ENCODE data around the gene DSG3.
A peak's percentile ranks its signal among the peaks of the same experiment; 100 is the strongest.
"Not testable (repeated sequence)": the region's sequence is repeated elsewhere in the genome, so short reads cannot be mapped to it uniquely, and the experiment has no call there.

DSG3 gene

DNA sequence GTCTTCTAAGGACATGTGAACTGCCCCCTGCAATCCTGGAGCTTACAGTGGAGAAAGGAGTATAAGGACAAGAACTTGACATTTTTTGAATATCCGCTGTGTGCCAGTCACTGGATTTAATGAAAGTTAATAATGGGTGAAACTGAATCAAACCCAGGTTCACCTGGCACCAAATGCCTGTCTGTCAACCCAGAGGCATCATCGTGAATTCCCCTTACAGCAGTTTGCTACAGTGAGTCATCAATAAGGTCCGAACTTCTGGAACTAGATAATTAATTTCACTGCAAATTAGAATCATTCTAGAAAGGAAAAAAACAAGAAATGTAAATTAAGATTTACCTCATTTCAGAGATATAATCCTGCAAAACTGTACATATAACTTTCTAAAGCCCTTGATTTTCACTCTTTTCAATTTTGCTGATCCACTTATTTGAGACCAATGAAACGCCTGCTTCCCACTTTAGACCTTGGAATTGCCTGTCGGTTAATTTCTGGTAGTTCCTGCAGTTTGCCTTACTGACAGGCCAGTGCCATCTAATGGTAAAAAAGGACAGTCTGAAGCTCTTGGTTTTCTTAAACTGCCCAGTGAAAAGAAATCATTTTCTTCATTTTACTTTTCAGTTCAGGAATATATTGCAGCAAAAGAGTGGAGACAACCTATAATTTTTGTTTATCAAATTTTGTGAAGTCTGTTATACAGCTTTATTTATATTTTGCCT lies 58.6 kb downstream of the DSG3 start:
- H3K4me3 ChIP-seq (ENCODE audit: low read length), result no peak overlapping the region
- no peak for DNase-seq (ENCODE audit: low read depth)
- TF ChIP-seq CTCF (conservative IDR thresholded peaks at IDR 0.05; ENCODE audit: low read depth, low read length), result peak; percentile 56

GRCh38 chr18:31507124-31507523 lies 59.6 kb downstream of the DSG3 start:
- not testable (repeated sequence) for DNase-seq (ENCODE audit: low read depth); H3K4me3 ChIP-seq (ENCODE audit: low read length)

DNA sequence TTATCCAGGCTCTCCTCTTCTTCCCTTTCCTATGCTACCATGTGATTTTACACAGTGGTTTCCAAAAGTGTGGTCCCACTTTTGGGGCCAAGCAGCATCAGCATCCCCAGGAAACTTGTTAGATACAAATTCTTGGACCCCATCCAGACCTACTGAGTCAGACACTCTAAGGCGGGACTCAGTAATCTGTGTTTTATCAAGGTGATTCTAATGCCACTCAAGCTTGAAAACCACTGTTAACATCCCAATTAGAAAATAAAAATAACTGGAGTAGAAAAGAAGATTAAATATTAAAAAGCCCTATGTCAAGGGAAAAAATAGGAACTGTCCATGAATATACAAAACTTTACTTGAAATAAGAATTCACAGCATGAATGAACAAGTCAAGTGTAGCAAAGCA lies 61.2 kb downstream of the DSG3 start:
- no peak overlapping the region for H3K4me3 ChIP-seq (ENCODE audit: low read length)
- TF ChIP-seq CTCF (conservative IDR thresholded peaks at IDR 0.05; ENCODE audit: low read depth, low read length), result no peak
- DNase-seq (ENCODE audit: low read depth), result peak; percentile 42

DNA sequence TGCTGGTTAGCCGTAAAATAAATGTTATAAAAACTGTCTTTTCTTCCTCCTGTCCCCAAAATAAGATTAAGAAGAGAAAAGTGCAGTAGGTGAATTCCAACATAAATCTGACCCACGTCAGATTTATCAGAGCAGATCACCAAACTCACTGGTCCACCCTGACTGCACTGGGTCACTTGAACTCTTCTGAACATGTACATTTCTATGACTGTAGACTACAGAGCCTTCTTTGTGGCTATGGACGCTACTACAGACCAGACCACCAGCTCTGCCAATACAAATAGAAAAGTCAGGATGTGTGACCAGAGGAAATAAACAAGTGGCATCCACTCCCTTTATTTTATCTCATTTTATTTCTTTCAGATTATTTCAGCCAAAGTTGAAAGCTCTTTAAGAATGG lies 62.0 kb downstream of the DSG3 start:
- no peak for DNase-seq (ENCODE audit: low read depth)
- TF ChIP-seq CTCF (conservative IDR thresholded peaks at IDR 0.05; ENCODE audit: low read depth, low read length), result no peak
- no peak overlapping the region for H3K4me3 ChIP-seq (ENCODE audit: low read length)

DNA sequence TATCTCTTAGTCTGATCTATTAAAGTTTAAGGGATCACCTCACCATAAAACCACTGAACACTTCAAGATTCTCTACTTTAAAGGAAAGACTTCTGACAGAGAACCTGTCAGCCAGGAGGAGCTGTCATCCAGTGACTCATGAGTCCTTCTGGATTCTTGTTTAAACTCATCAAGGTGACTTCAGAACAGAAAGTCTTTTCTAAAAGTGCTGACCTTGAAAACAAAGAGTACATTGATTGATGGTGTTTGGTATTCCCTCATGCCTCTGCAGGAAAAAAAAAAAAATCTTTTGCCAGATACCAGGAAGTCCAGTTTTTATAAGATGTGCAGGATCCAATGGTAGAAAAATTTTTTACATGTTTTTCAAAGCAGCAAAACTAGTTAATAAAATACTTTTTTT lies 62.8 kb downstream of the DSG3 start:
- no peak overlapping the region for H3K4me3 ChIP-seq (ENCODE audit: low read length)
- DNase-seq (ENCODE audit: low read depth), result no peak
- no peak for TF ChIP-seq CTCF (conservative IDR thresholded peaks at IDR 0.05; ENCODE audit: low read depth, low read length)

DNA sequence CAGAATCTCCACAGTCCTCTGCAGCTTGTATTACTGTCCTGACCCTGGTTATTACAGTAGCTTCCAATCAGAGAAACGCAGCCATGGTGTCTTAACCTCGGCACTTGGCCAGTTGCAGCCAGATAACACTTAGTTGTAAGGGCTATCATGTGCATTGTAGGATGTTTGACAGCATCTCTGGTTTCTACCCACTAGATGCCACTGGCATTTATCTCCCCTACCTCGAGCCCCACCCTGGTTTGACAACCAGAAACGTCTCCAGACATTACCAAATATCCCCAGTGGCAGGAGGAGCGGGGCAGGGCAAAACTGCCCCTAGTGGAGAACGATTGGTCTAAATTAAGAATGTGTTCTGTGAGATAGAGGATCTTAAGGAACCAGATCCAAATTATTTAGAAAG lies 63.6 kb downstream of the DSG3 start:
- TF ChIP-seq CTCF (conservative IDR thresholded peaks at IDR 0.05; ENCODE audit: low read depth, low read length), result peak; percentile 16
- no peak for DNase-seq (ENCODE audit: low read depth)
- no peak overlapping the region for H3K4me3 ChIP-seq (ENCODE audit: low read length)

GRCh38 chr18:31512203-31512764 lies 64.7 kb downstream of the DSG3 start:
- no peak overlapping the region for H3K4me3 ChIP-seq (ENCODE audit: low read length)
- no peak for TF ChIP-seq CTCF (conservative IDR thresholded peaks at IDR 0.05; ENCODE audit: low read depth, low read length)
- peak; percentile 79 for DNase-seq (ENCODE audit: low read depth)
